Mucosa of stomach (tissue), 1 donor: ENCODE measurements around the gene DGKA.
"Not testable (repeated sequence)": the region's sequence is repeated elsewhere in the genome, so short reads cannot be mapped to it uniquely, and the experiment has no call there.

ENCODE experiments used
- H3K27me3 ChIP-seq: one replicate; pipeline ENCODE4 v1.7.0; 2013; ENCODE audit warnings: mild to moderate bottlenecking, low read length; ENCODE audit not compliant: control insufficient read depth, insufficient read depth
- H3K36me3 ChIP-seq: one replicate; pipeline ENCODE4 v1.7.0; 2013; ENCODE audit warnings: low read length; ENCODE audit not compliant: control insufficient read depth, insufficient read depth
- H3K4me1 ChIP-seq: one replicate; pipeline ENCODE4 v1.7.0; 2013; ENCODE audit warnings: mild to moderate bottlenecking, low read length; ENCODE audit not compliant: control insufficient read depth, insufficient read depth
- H3K4me3 ChIP-seq: one replicate; pipeline ENCODE4 v1.7.0; 2013; ENCODE audit warnings: low read length
- H3K9ac ChIP-seq: one replicate; pipeline ENCODE4 v1.7.0; 2013; ENCODE audit warnings: mild to moderate bottlenecking, low read length, moderate library complexity
- H3K9me3 ChIP-seq: one replicate; pipeline ENCODE4 v1.7.0; 2013; ENCODE audit warnings: mild to moderate bottlenecking, low read length, moderate library complexity; ENCODE audit not compliant: control insufficient read depth
- donor health status: Pancreatic carcinoma.

The DGKA gene

GRCh38 chr12:55922126-55922525, 8.8 kb upstream of the DGKA start:
- no peak overlapping the region for H3K4me3 ChIP-seq
- H3K9ac ChIP-seq, result no peak overlapping the region
- no peaks in the 10 kb centered on the region for H3K4me1 ChIP-seq
- H3K9me3 ChIP-seq, result no peaks in the 10 kb centered on the region
- H3K36me3 ChIP-seq, result no peaks in the 10 kb centered on the region
- H3K27me3 ChIP-seq, result no peaks in the 10 kb centered on the region

DNA sequence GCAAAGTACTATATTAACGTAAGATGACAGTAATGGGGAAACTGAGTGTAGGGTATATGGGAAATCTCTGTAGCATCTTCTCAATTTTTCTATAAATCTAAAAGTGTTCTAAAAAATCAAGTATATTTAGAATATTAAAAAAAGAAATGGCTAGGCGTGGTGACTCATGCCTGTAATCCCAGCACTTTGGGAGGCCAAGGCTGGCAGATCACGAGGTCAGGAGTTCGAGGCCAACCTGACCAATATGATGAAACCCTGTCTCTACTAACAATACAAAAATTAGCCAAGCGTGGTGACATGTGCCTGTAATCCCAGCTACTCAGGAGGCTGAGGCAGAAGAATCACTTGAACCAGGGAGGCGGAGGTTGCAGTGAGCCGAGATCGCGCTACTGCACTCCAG, 7.3 kb upstream of the DGKA start:
- not testable (repeated sequence) for H3K36me3 ChIP-seq, H3K9ac ChIP-seq, H3K27me3 ChIP-seq, H3K9me3 ChIP-seq, H3K4me3 ChIP-seq, H3K4me1 ChIP-seq

DNA sequence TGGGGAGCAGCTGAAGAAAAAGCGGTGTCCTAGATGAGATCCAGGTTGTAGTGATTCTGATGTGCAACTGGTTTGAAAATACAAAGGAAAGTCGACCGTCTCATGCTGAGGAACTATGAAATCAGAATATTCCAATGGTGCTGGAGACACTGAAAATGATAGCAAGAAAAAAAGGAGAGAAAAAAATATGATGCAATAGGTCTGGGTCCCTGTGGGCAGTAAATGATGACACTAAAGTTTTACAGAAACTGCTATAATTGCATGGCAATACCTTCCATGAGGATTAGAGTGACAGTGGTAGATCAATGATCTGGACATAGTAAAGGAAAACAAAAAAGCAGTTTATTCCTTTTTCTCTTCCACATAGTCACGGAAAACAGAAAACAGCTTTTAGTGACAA, 5.6 kb upstream of the DGKA start:
- Histone ChIP-seq H3K4me1 (no peaks in the 10 kb centered on the region), H3K27me3 (no peaks in the 10 kb centered on the region), H3K4me3 (no peak overlapping the region), H3K36me3 (no peaks in the 10 kb centered on the region), H3K9me3 (no peaks in the 10 kb centered on the region), H3K9ac (no peak overlapping the region)

DNA sequence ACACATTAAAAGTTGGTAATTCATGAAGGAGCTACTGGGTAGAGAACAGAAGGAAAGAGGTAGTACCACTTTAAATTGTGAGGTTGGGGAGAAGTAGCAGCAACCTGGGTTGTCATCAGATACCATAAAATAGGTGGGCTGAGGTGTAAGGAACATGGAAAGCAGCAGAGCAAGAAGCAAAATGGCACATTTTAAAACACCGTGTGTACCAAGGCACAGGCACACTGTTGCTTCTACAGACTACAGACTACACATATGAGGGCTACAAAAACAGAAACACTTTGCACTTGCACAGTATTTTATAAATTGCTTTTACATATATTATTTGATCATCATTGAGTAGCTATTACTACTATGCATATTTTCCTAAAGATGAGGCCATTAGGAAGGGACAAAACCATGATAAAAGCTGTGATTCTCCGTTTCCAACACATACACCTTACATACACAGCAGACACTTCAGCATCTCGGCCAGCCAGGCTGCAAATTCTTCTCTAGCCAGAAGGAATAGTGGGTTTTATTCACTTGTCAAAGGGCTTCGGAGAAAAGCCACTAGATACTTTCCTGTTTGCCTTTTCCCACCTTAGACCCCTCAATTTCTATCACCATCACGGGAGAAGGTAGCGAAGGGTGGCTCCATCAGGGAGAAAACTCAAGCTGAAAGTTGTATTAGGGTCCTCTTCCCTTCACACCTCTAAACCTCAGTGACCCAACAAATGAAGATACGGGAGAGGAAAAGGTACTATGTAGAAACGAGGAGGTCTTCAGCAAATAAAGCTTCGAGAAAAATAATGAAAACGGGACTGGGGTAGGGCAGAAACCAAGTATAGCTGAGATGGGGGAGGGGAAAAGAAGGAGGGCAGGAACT, 4.9 kb upstream of the DGKA start:
- Histone ChIP-seq H3K36me3 (no peaks in the 10 kb centered on the region), H3K9me3 (no peaks in the 10 kb centered on the region), H3K4me3 (peak overlapping the region; percentile 100), H3K27me3 (no peaks in the 10 kb centered on the region), H3K4me1 (peaks cover 7% of the 10 kb centered on the region), H3K9ac (peak overlapping the region; percentile 95)

GRCh38 chr12:55926738-55927587, 4.0 kb upstream of the DGKA start:
- Histone ChIP-seq H3K4me3 (peak overlapping the region; percentile 100), H3K9me3 (no peaks in the 10 kb centered on the region), H3K27me3 (no peaks in the 10 kb centered on the region), H3K36me3 (no peaks in the 10 kb centered on the region), H3K4me1 (peaks cover 11% of the 10 kb centered on the region), H3K9ac (peak overlapping the region; percentile 95)

- Histone ChIP-seq H3K9me3 (no peaks in the 10 kb centered on the region), H3K36me3 (no peaks in the 10 kb centered on the region), H3K4me1 (peaks cover 18% of the 10 kb centered on the region), H3K27me3 (no peaks in the 10 kb centered on the region), H3K4me3 (peak within 1 kb of the TSS; percentile 100), H3K9ac (peak within 1 kb of the TSS; percentile 95)
Measured at GRCh38 chr12:55927588-55928502, 3.1 kb upstream of the DGKA start, which contains the start of gene PYM1. Gene PYM1, minus strand, starts transcription at chr12:55927894. Its CDS starts 133 bp downstream, at chr12:55927761.

DNA sequence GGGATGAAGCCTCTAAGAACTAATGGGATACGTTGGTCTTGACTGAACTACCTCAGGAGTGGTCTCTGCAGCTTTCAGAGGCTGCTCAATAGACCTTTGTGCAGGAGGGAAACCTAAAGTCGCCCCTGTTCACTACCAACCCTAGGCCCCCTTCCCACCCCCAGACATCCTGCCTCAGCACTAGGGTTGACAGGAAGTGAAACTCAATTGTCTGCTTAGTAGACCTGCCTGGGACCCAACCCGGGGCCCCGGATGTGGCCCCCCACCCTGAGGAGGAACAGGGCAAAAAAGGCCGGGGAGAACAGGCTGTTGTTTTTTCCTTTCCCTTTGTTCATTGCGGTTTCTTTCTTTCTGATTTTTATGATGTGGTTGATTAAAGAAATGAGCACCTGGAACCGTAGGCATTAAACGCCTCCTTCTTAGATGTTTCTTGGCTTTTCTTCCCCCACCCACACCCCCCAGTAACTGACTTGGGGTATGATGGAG, 1.6 kb upstream of the DGKA start:
- no peaks in the 10 kb centered on the region for H3K27me3 ChIP-seq
- no peaks in the 10 kb centered on the region for H3K9me3 ChIP-seq
- H3K9ac ChIP-seq, result no peak overlapping the region
- no peak overlapping the region for H3K4me3 ChIP-seq
- peaks cover 21% of the 10 kb centered on the region for H3K4me1 ChIP-seq
- H3K36me3 ChIP-seq, result no peaks in the 10 kb centered on the region

- peak overlapping the region; percentile 71 for H3K9ac ChIP-seq
- no peaks in the 10 kb centered on the region for H3K9me3 ChIP-seq
- H3K36me3 ChIP-seq, result no peaks in the 10 kb centered on the region
- peak overlapping the region; percentile 21 for H3K4me3 ChIP-seq
- peaks cover 21% of the 10 kb centered on the region for H3K4me1 ChIP-seq
- no peaks in the 10 kb centered on the region for H3K27me3 ChIP-seq
Measured at GRCh38 chr12:55931317-55931779, 386 bp downstream of the DGKA start.

GRCh38 chr12:55931780-55932550, 1.0 kb downstream of the DGKA start:
- H3K9me3 ChIP-seq, result no peaks in the 10 kb centered on the region
- no peaks in the 10 kb centered on the region for H3K36me3 ChIP-seq
- peak overlapping the region; percentile 71 for H3K9ac ChIP-seq
- H3K4me1 ChIP-seq, result peaks cover 21% of the 10 kb centered on the region
- H3K27me3 ChIP-seq, result no peaks in the 10 kb centered on the region
- H3K4me3 ChIP-seq, result peak overlapping the region; percentile 52

DNA sequence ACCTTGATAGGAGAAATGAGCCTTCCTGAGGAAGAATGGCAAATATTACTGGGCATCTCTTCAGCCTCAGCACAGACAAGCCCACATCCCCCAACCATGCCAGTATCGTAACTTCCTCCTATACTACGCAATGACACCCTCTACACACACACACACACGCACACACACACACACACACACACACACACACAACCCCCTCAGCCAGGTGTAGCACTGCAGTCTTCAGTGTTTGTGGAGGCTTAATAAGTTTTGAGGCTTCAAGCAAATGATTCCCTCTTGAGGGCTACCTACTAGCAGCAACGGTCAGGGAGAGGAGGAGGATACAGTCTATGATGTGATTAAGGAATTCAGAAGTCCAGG, 1.6 kb downstream of the DGKA start:
- H3K27me3 ChIP-seq, result no peaks in the 10 kb centered on the region
- peak overlapping the region; percentile 71 for H3K9ac ChIP-seq
- no peaks in the 10 kb centered on the region for H3K36me3 ChIP-seq
- peak overlapping the region; percentile 52 for H3K4me3 ChIP-seq
- peaks cover 21% of the 10 kb centered on the region for H3K4me1 ChIP-seq
- H3K9me3 ChIP-seq, result no peaks in the 10 kb centered on the region
